Activated CD4-positive, CD25-positive, alpha-beta regulatory T cell treated with anti-CD3 and anti-CD28 coated beads, Interleukin-2, amount 50 U/mL, for 24 hours (primary cell): ENCODE measurements around the gene SLC8B1.

Experiments
- ATAC-seq, 2 donors: fragments of 150-1000 bp; cut with Tn5 transposase; one replicate each; pipeline ENCODE4 v1.10.0; 2021; ENCODE audit warnings: mild to moderate bottlenecking in 1 of 2, moderate library complexity in 1 of 2

The SLC8B1 gene

GRCh38 chr12:113318900-113319628 lies 15.8 kb downstream of the SLC8B1 start:
- ATAC-seq: no peak

- ATAC-seq: no peak
These were observed 16.8 kb downstream of the SLC8B1 start for GRCh38 chr12:113318046-113318656.

- ATAC-seq: no peak
These were observed 17.8 kb downstream of the SLC8B1 start for GRCh38 chr12:113317122-113317521.

GRCh38 chr12:113316155-113316554 lies 18.8 kb downstream of the SLC8B1 start:
- no peak for ATAC-seq

- ATAC-seq: no peak
These were observed 19.6 kb downstream of the SLC8B1 start for GRCh38 chr12:113315358-113315757.

- ATAC-seq: no peak
These were observed 20.8 kb downstream of the SLC8B1 start for GRCh38 chr12:113314121-113314529.

GRCh38 chr12:113310489-113310888 lies 24.4 kb downstream of the SLC8B1 start:
- ATAC-seq: no peak

- no peak for ATAC-seq
These were observed 28.5 kb downstream of the SLC8B1 start for GRCh38 chr12:113306382-113306781.

- ATAC-seq: no peak
These were observed 29.5 kb downstream of the SLC8B1 start for GRCh38 chr12:113305281-113305856.

- ATAC-seq: no peak
These were observed 31.8 kb downstream of the SLC8B1 start for GRCh38 chr12:113302886-113303640.

GRCh38 chr12:113302466-113302865 lies 32.4 kb downstream of the SLC8B1 start:
- ATAC-seq: no peak

GRCh38 chr12:113301811-113302210 lies 33.1 kb downstream of the SLC8B1 start:
- ATAC-seq: no peak

- no peak for ATAC-seq
These were observed 35.2 kb downstream of the SLC8B1 start for GRCh38 chr12:113299619-113300237.

- no peak for ATAC-seq
These were observed 35.9 kb downstream of the SLC8B1 start for GRCh38 chr12:113298861-113299545.

GRCh38 chr12:113298472-113298817 lies 36.5 kb downstream of the SLC8B1 start:
- no peak for ATAC-seq

- ATAC-seq: no peak
These were observed 37.1 kb downstream of the SLC8B1 start for GRCh38 chr12:113297621-113298471.

- ATAC-seq: no peak
These were observed 37.7 kb downstream of the SLC8B1 start for GRCh38 chr12:113297214-113297587.

GRCh38 chr12:113296557-113297213 lies 38.2 kb downstream of the SLC8B1 start:
- ATAC-seq: no peak

GRCh38 chr12:113295886-113296556 lies 38.9 kb downstream of the SLC8B1 start:
- ATAC-seq: no peak

GRCh38 chr12:113293100-113293499 lies 41.8 kb downstream of the SLC8B1 start:
- no peak for ATAC-seq
